K562 (cell line): Measurements from ENCODE around the gene CCDC9B.

Source experiments
- ATF3 ChIP-seq, 2 experiments: fragments of 450-650 bp in 1 of 2; sonication (generic) in 1 of 2; formaldehyde crosslinking in 1 of 2; IDR thresholded peaks in 1 of 2; conservative IDR thresholded peaks in 1 of 2; 2 replicates each; pipeline versions ENCODE4 v1.6.1 to v1.8.1; 2016 to 2023; ENCODE audit warnings: mild to moderate bottlenecking in 2 of 2, moderate library complexity in 2 of 2, inconsistent platforms in 1 of 2, missing genetic modification reagents in 1 of 2
- CREB1 ChIP-seq, 2 experiments: sonication (generic) in 1 of 2; formaldehyde crosslinking in 1 of 2; IDR thresholded peaks; 2 replicates each; pipeline versions ENCODE4 v1.6.1 to v1.8.0; 2012 to 2022; ENCODE audit warnings: inconsistent platforms in 1 of 2, mild to moderate bottlenecking in 1 of 2, missing genetic modification reagents in 1 of 2, moderate library complexity in 1 of 2
- MAX ChIP-seq: sonication (generic); formaldehyde crosslinking; IDR thresholded peaks from 2 replicates; pipeline ENCODE4 v1.9.0; 2022; ENCODE audit warnings: mild to moderate bottlenecking, missing genetic modification reagents
- MXI1 ChIP-seq: IDR thresholded peaks from 2 replicates; pipeline ENCODE4 v1.6.1; 2011; ENCODE audit warnings: low read depth, mild to moderate bottlenecking, improper control_type of control experiment, low read length
- NFRKB ChIP-seq: fragments of 450-650 bp; IDR thresholded peaks from 2 replicates; pipeline ENCODE4 v1.6.1; 2016; ENCODE audit warnings: low read depth
- PHB ChIP-seq: fragments of 250-450 bp; sonication (Bioruptor Pico); IDR thresholded peaks from 2 replicates; pipeline ENCODE4 v1.5.0; 2021
- RFX5 ChIP-seq: IDR thresholded peaks from 2 replicates; pipeline ENCODE4 v1.6.1; 2011; ENCODE audit warnings: low read depth, mild to moderate bottlenecking, improper control_type of control experiment, low read length
- U2AF1 ChIP-seq: fragments of 200-400 bp; formaldehyde crosslinking; optimal IDR thresholded peaks from 2 replicates; pipeline ENCODE3; 2017; ENCODE audit warnings: mild to moderate bottlenecking, low read depth, low read length, moderate library complexity
- ZBTB49 ChIP-seq: sonication (generic); formaldehyde crosslinking; IDR thresholded peaks from 2 replicates; pipeline ENCODE4 v1.8.0; 2022; ENCODE audit warnings: missing genetic modification reagents, mild to moderate bottlenecking, borderline replicate concordance

- TF ChIP-seq PHB (CRISPR knock-in tag) (no peak), ZBTB49 (CRISPR knock-in tag) (no peak), ATF3 (IDR thresholded peaks at IDR 0.05) (no peak), ATF3 (CRISPR knock-in tag; conservative IDR thresholded peaks at IDR 0.05) (no peak), U2AF1 (no peak), NFRKB (no peak), MAX (no peak), RFX5 (no peak), CREB1 (IDR thresholded peaks at IDR 0.05) (no peak), CREB1 (CRISPR knock-in tag; IDR thresholded peaks at IDR 0.05) (no peak), MXI1 (no peak)
These were observed 25.1 kb upstream of the CCDC9B start for GRCh38 chr15:40365624-40366456.
